Fibroblast of lung (primary cell): ENCODE data around the gene FLOT1. TPM values are rescaled to one million over a fixed set of nuclear protein-coding genes. Genes with fewer than 3 reads are reported as not detected.

Experiments
- DNase-seq, 2 donors: peaks; one replicate each; pipeline versions ENCODE4 v3.0.0 to v3.0.0-alpha.2; 2010; ENCODE audit warnings: low read depth in 2 of 2
- H2AFZ ChIP-seq: 2 replicates; pipeline ENCODE4 v1.5.1; 2012; ENCODE audit warnings: low read length, control low read depth, inconsistent platforms
- H3K27ac ChIP-seq: 2 replicates; pipeline ENCODE4 v1.5.1; 2011; ENCODE audit warnings: low read length, control low read depth; ENCODE audit not compliant: insufficient read depth
- H3K27me3 ChIP-seq: 2 replicates; pipeline ENCODE4 v1.5.1; 2011; ENCODE audit warnings: mild to moderate bottlenecking, low read length; ENCODE audit not compliant: control insufficient read depth, insufficient read depth
- H3K36me3 ChIP-seq: 2 replicates; pipeline ENCODE4 v1.5.1; 2011; ENCODE audit warnings: low read length; ENCODE audit not compliant: control insufficient read depth, insufficient read depth
- H3K4me1 ChIP-seq: 2 replicates; pipeline ENCODE4 v1.5.1; 2011; ENCODE audit warnings: low read length; ENCODE audit not compliant: control insufficient read depth, insufficient read depth; ENCODE audit errors: extremely low read depth
- H3K4me2 ChIP-seq: 2 replicates; pipeline ENCODE4 v1.5.1; 2011; ENCODE audit warnings: low read length, control low read depth; ENCODE audit not compliant: insufficient read depth; ENCODE audit errors: extremely low read depth
- H3K4me3 ChIP-seq, 4 experiments: fragments of 200-600 bp in 1 of 4; sonication (generic) in 1 of 4; replicated peaks in 1 of 4; 2 replicates each; pipeline ENCODE4 v1.5.1; 2011 to 2016; ENCODE audit warnings: low read length in 4 of 4, low read depth in 3 of 4, mild to moderate bottlenecking in 3 of 4, control low read depth in 2 of 4, inconsistent platforms in 1 of 4, mixed read lengths in 1 of 4; ENCODE audit not compliant: insufficient read depth in 1 of 4; ENCODE audit errors: control extremely low read depth in 1 of 4
- H3K79me2 ChIP-seq: 2 replicates; pipeline ENCODE4 v1.5.1; 2012; ENCODE audit warnings: mild to moderate bottlenecking, low read length, inconsistent platforms; ENCODE audit not compliant: control insufficient read depth, insufficient read depth
- H3K9ac ChIP-seq: 2 replicates; pipeline ENCODE4 v1.5.1; 2011; ENCODE audit warnings: mild to moderate bottlenecking, low read length, control low read depth; ENCODE audit not compliant: insufficient read depth
- H3K9me3 ChIP-seq: 2 replicates; pipeline ENCODE4 v1.5.1; 2012; ENCODE audit warnings: low read depth, low read length; ENCODE audit not compliant: control insufficient read depth, insufficient read depth
- H4K20me1 ChIP-seq: 2 replicates; pipeline ENCODE4 v1.5.1; 2011; ENCODE audit warnings: low read length; ENCODE audit not compliant: control insufficient read depth, insufficient read depth; ENCODE audit errors: extremely low read depth
- CTCF ChIP-seq, 2 donors: IDR thresholded peaks in 1 of 2; conservative IDR thresholded peaks in 1 of 2; 1 replicate in 1 of 2; 2 replicates in 1 of 2; pipeline ENCODE4 v1.5.1; 2011 to 2012; ENCODE audit warnings: low read length in 2 of 2, control low read depth in 1 of 2, inconsistent platforms in 1 of 2, low read depth in 1 of 2, mild to moderate bottlenecking in 1 of 2
- EZH2 ChIP-seq: IDR thresholded peaks from 2 replicates; pipeline ENCODE4 v1.5.1; 2012; ENCODE audit warnings: low read length, control low read depth, mild to moderate bottlenecking; ENCODE audit errors: missing control alignments
- polyA plus RNA-seq, 2 donors: library from polyadenylated mRNA; depleted of rRNA in 1 of 2; stranded (reverse) in 1 of 2; unstranded in 1 of 2; fragments of >200 nt; gene quantifications; 2 replicates each; pipeline ENCODE4 v1.2.1, GENCODE V29; 2011 to 2012; ENCODE audit warnings: missing spikeins in 1 of 2
- total RNA-seq: library from RNA; depleted of rRNA; stranded (reverse); fragments of >200 nt; gene quantifications from 2 replicates; pipeline ENCODE4 v1.2.1, GENCODE V29; 2014

Gene FLOT1
- total and polyA plus RNA-seq, 2 donors (not counting 1 experiment from before 2014, with no cell fraction given) = 180 to 301 TPM

GRCh38 chr6:30726506-30727413 is 15.7 kb downstream of the FLOT1 start:
- TF ChIP-seq EZH2 (no peak), CTCF (conservative IDR thresholded peaks at IDR 0.05 in 1 of 2, IDR thresholded peaks at IDR 0.05 in 1 of 2; ENCODE audit: low read depth in 1 of 2, low read length in 2 of 2) (no peak)
- no peak for DNase-seq
- Histone ChIP-seq H3K4me3 (no peak overlapping the region), H3K4me1 (peaks cover 15% of the 10 kb centered on the region), H3K27ac (peak overlapping the region; percentile 7), H3K9ac (no peak overlapping the region), H3K9me3 (no peaks in the 10 kb centered on the region), H3K79me2 (peaks cover 38% of the 10 kb centered on the region), H3K4me2 (no peak overlapping the region), H3K36me3 (peaks cover 22% of the 10 kb centered on the region), H3K27me3 (no peaks in the 10 kb centered on the region), H2AFZ (no peak overlapping the region), H4K20me1 (peaks cover 5% of the 10 kb centered on the region)

- H3K79me2 ChIP-seq = peaks cover 45% of the 10 kb centered on the region
- H4K20me1 ChIP-seq = peaks cover 5% of the 10 kb centered on the region
- no peak overlapping the region for H2AFZ ChIP-seq
- H3K4me2 ChIP-seq = no peak overlapping the region
- H3K4me3 ChIP-seq = no peak overlapping the region
- H3K27ac ChIP-seq = peak overlapping the region; percentile 30
- no peaks in the 10 kb centered on the region for H3K27me3 ChIP-seq
- peaks cover 19% of the 10 kb centered on the region for H3K36me3 ChIP-seq
- H3K4me1 ChIP-seq = peaks cover 15% of the 10 kb centered on the region
- H3K9ac ChIP-seq = no peak overlapping the region
- H3K9me3 ChIP-seq = no peaks in the 10 kb centered on the region
- peak; percentile 46 to 73 for DNase-seq
- TF ChIP-seq CTCF (conservative IDR thresholded peaks at IDR 0.05 in 1 of 2, IDR thresholded peaks at IDR 0.05 in 1 of 2; ENCODE audit: low read depth in 1 of 2, low read length in 2 of 2) (no peak), EZH2 (no peak)
Observed at GRCh38 chr6:30725713-30726505, 16.6 kb downstream of the FLOT1 start.
